Skeletal muscle tissue (tissue), 4 donors: ENCODE data around the gene METTL15. TPM values are rescaled to one million over a fixed set of nuclear protein-coding genes. Genes with fewer than 3 reads are reported as not detected.

ENCODE experiments used
- H3K27ac ChIP-seq: one replicate; pipeline ENCODE4 v1.7.0; 2013; ENCODE audit warnings: mild to moderate bottlenecking, low read depth, low read length, inconsistent platforms
- H3K27me3 ChIP-seq, 3 donors: one replicate each; pipeline ENCODE4 v1.7.0; 2013; ENCODE audit warnings: low read length in 3 of 3; ENCODE audit not compliant: control insufficient read depth in 3 of 3, insufficient read depth in 3 of 3
- H3K36me3 ChIP-seq, 3 donors: one replicate each; pipeline ENCODE4 v1.7.0; 2013; ENCODE audit warnings: low read length in 3 of 3; ENCODE audit not compliant: control insufficient read depth in 3 of 3, insufficient read depth in 3 of 3
- H3K4me1 ChIP-seq, 3 donors: one replicate each; pipeline ENCODE4 v1.7.0; 2013; ENCODE audit warnings: low read length in 3 of 3, mild to moderate bottlenecking in 3 of 3; ENCODE audit not compliant: control insufficient read depth in 3 of 3, insufficient read depth in 3 of 3
- H3K4me3 ChIP-seq, 3 donors: one replicate each; pipeline ENCODE4 v1.7.0; 2013; ENCODE audit warnings: low read length in 3 of 3
- H3K9ac ChIP-seq, 3 donors: one replicate each; pipeline ENCODE4 v1.7.0; 2013; ENCODE audit warnings: low read length in 3 of 3, mild to moderate bottlenecking in 3 of 3, moderate library complexity in 2 of 3, low read depth in 1 of 3
- H3K9me3 ChIP-seq, 3 donors: one replicate each; pipeline ENCODE4 v1.7.0; 2013; ENCODE audit warnings: low read length in 3 of 3; ENCODE audit not compliant: control insufficient read depth in 3 of 3
- total RNA-seq: library from RNA; depleted of rRNA; stranded (reverse); fragments of >200 nt; gene quantifications from one replicate; pipeline ENCODE4 v1.2.3, GENCODE V29; 2014
- donor health status: Osteomylitis.

The METTL15 gene
- total RNA-seq, 1 donor from 2014 or later = 21.9 TPM

GRCh38 chr11:28107191-28107749, 918 bp upstream of the METTL15 start:
- Histone ChIP-seq H3K36me3 (no peaks in the 10 kb centered on the region), H3K9me3 (no peaks in the 10 kb centered on the region), H3K4me1 (peaks cover 16 to 24% (median 23%) of the 10 kb centered on the region in 3 donors), H3K4me3 (peak overlapping the region; percentile 86 to 94 (median 93)), H3K27ac (peak overlapping the region; percentile 88), H3K27me3 (no peaks in the 10 kb centered on the region), H3K9ac (peak overlapping the region; percentile 87 to 96 (median 92))

GRCh38 chr11:28108958-28109357, 770 bp downstream of the METTL15 start:
- no peaks in the 10 kb centered on the region for H3K27me3 ChIP-seq
- H3K4me1 ChIP-seq = peaks cover 16 to 24% (median 23%) of the 10 kb centered on the region in 3 donors
- no peaks in the 10 kb centered on the region for H3K9me3 ChIP-seq
- peak overlapping the region; percentile 86 to 94 (median 93) for H3K4me3 ChIP-seq
- H3K27ac ChIP-seq = peak overlapping the region; percentile 88
- peak overlapping the region; percentile 87 to 96 (median 92) for H3K9ac ChIP-seq
- H3K36me3 ChIP-seq = peaks cover 0 to 4% (median 0%) of the 10 kb centered on the region in 3 donors

GRCh38 chr11:28110108-28110820, 2.1 kb downstream of the METTL15 start:
- H3K9me3 ChIP-seq = no peaks in the 10 kb centered on the region
- H3K4me1 ChIP-seq = peaks cover 16 to 24% (median 23%) of the 10 kb centered on the region in 3 donors
- H3K27ac ChIP-seq = peak overlapping the region; percentile 78
- H3K27me3 ChIP-seq = no peaks in the 10 kb centered on the region
- H3K4me3 ChIP-seq = peak overlapping the region; percentile 72 to 89 (median 86)
- peak overlapping the region; percentile 88 to 93 (median 89) for H3K9ac ChIP-seq
- H3K36me3 ChIP-seq = peaks cover 0 to 7% (median 0%) of the 10 kb centered on the region in 3 donors

- Histone ChIP-seq H3K27ac (peak overlapping the region; percentile 78), H3K9me3 (no peaks in the 10 kb centered on the region), H3K4me1 (peaks cover 16 to 24% (median 23%) of the 10 kb centered on the region in 3 donors), H3K27me3 (no peaks in the 10 kb centered on the region), H3K4me3 (peak overlapping the region; percentile 72 to 89 (median 86)), H3K36me3 (peaks cover 0 to 7% (median 3%) of the 10 kb centered on the region in 3 donors), H3K9ac (peak overlapping the region; percentile 88 to 93 (median 89))
These were observed 2.6 kb downstream of the METTL15 start for GRCh38 chr11:28110821-28111200.

GRCh38 chr11:28114116-28114515, 5.9 kb downstream of the METTL15 start:
- H3K27me3 ChIP-seq = no peaks in the 10 kb centered on the region
- no peaks in the 10 kb centered on the region for H3K9me3 ChIP-seq
- peaks cover 7 to 12% (median 12%) of the 10 kb centered on the region in 3 donors for H3K4me1 ChIP-seq
- no peak overlapping the region for H3K4me3 ChIP-seq
- peaks cover 0 to 7% (median 6%) of the 10 kb centered on the region in 3 donors for H3K36me3 ChIP-seq
- H3K27ac ChIP-seq = no peak overlapping the region
- no peak overlapping the region for H3K9ac ChIP-seq

GRCh38 chr11:28114731-28115130, 6.5 kb downstream of the METTL15 start:
- Histone ChIP-seq H3K4me1 (peaks cover 6 to 10% (median 6%) of the 10 kb centered on the region in 3 donors), H3K27me3 (no peaks in the 10 kb centered on the region), H3K36me3 (peaks cover 0 to 7% (median 6%) of the 10 kb centered on the region in 3 donors)

GRCh38 chr11:28117712-28118111, 9.5 kb downstream of the METTL15 start:
- Histone ChIP-seq H3K9me3 (no peaks in the 10 kb centered on the region), H3K36me3 (peaks cover 0 to 7% (median 6%) of the 10 kb centered on the region in 3 donors), H3K27ac (no peak overlapping the region), H3K4me1 (no peaks in the 10 kb centered on the region), H3K27me3 (no peaks in the 10 kb centered on the region), H3K9ac (no peak overlapping the region), H3K4me3 (no peak overlapping the region)

More at GRCh38 chr11:28114731-28115130, 6.5 kb downstream of the METTL15 start:
- Histone ChIP-seq H3K9me3 (no peaks in the 10 kb centered on the region), H3K4me3 (no peak overlapping the region), H3K9ac (no peak overlapping the region), H3K27ac (no peak overlapping the region)

- H3K36me3 ChIP-seq = no peaks in the 10 kb centered on the region
- H3K27me3 ChIP-seq = no peaks in the 10 kb centered on the region
- H3K27ac ChIP-seq = no peak overlapping the region
- H3K9ac ChIP-seq = no peak overlapping the region
- H3K4me1 ChIP-seq = no peaks in the 10 kb centered on the region
- no peak overlapping the region for H3K4me3 ChIP-seq
- H3K9me3 ChIP-seq = no peaks in the 10 kb centered on the region
These were observed 15.0 kb downstream of the METTL15 start for GRCh38 chr11:28123151-28123581.

GRCh38 chr11:28132548-28132947, 24.4 kb downstream of the METTL15 start:
- H3K4me1 ChIP-seq = no peaks in the 10 kb centered on the region
- no peak overlapping the region for H3K27ac ChIP-seq
- H3K4me3 ChIP-seq = no peak overlapping the region
- H3K27me3 ChIP-seq = no peaks in the 10 kb centered on the region
- no peaks in the 10 kb centered on the region for H3K9me3 ChIP-seq
- H3K36me3 ChIP-seq = peaks cover 3 to 8% (median 3%) of the 10 kb centered on the region in 3 donors
- H3K9ac ChIP-seq = no peak overlapping the region

GRCh38 chr11:28133146-28133545, 25.0 kb downstream of the METTL15 start:
- H3K27ac ChIP-seq = no peak overlapping the region
- no peaks in the 10 kb centered on the region for H3K9me3 ChIP-seq
- H3K9ac ChIP-seq = no peak overlapping the region
- no peaks in the 10 kb centered on the region for H3K27me3 ChIP-seq
- peaks cover 3 to 8% (median 3%) of the 10 kb centered on the region in 3 donors for H3K36me3 ChIP-seq
- H3K4me1 ChIP-seq = no peaks in the 10 kb centered on the region
- H3K4me3 ChIP-seq = no peak overlapping the region
